ENCODE results near the gene ATP11C.

DNA sequence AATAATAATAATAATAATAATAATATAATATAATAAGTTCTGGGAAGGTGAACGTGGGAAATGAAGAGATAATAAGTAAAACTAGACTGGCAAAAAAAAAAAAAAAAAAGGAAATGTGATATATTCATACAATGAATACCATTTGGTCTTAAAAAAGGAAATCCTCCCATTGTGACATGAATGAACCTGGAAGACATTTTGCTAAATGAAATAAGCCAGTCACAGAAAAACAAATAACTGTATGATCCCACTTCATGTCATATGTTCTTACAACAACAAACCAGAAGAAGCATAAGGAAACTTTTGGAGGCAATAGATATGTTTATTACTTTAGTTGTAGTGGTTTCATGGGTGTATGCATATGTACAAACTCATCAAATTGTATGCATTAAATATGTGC, 63.1 kb downstream of the ATP11C start:
- TF ChIP-seq, protein P1, sequence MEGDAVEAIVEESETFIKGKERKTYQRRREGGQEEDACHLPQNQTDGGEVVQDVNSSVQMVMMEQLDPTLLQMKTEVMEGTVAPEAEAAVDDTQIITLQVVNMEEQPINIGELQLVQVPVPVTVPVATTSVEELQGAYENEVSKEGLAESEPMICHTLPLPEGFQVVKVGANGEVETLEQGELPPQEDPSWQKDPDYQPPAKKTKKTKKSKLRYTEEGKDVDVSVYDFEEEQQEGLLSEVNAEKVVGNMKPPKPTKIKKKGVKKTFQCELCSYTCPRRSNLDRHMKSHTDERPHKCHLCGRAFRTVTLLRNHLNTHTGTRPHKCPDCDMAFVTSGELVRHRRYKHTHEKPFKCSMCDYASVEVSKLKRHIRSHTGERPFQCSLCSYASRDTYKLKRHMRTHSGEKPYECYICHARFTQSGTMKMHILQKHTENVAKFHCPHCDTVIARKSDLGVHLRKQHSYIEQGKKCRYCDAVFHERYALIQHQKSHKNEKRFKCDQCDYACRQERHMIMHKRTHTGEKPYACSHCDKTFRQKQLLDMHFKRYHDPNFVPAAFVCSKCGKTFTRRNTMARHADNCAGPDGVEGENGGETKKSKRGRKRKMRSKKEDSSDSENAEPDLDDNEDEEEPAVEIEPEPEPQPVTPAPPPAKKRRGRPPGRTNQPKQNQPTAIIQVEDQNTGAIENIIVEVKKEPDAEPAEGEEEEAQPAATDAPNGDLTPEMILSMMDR (IDR thresholded peaks at IDR 0.05) = no peak
- TF ChIP-seq POLR2AphosphoS5 (IDR thresholded peaks at IDR 0.05) (no peak), EP300 (IDR thresholded peaks at IDR 0.05) (no peak), POLR2A (IDR thresholded peaks at IDR 0.05) (no peak)

Measured in sigmoid colon (tissue), 4 donors.